Endothelial cell of umbilical vein (primary cell): ENCODE data around the gene CARS1.

Experiments
- EZH2 ChIP-seq: IDR thresholded peaks from 2 replicates; pipeline ENCODE4 v1.6.1; 2012; ENCODE audit warnings: borderline replicate concordance, low read depth, mild to moderate bottlenecking, moderate library complexity, low read length, inconsistent platforms; ENCODE audit not compliant: severe bottlenecking
- TF ChIP-seq, protein P1 (sequence below), 2 donors: IDR thresholded peaks; 1 replicate in 1 of 2; 2 replicates in 1 of 2; pipeline ENCODE4 v1.5.1; 2011; ENCODE audit warnings: low read length in 2 of 2, mild to moderate bottlenecking in 2 of 2, moderate library complexity in 2 of 2, control low read depth in 1 of 2, inconsistent platforms in 1 of 2, low read depth in 1 of 2; ENCODE audit not compliant: insufficient read depth in 1 of 2; ENCODE audit errors: extremely low read depth in 1 of 2

DNA sequence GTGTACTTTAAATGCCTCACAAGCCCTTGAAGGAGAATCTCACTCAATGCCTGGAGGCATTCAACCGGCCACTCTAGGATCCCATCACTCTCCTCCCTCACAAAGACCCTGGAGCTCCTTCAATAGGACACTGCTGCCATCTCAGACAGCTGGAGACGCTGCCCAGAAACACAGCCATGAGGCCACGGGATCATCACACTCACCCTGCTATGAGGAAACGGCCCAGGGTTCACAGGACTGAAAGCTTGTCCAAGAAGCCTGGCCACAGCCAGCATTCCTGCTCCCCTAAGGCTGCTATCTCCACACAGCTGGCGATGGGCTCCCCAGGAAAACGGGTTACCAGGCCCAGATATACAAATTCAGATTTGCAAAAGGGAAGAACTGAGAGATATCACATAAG lies 13.2 kb downstream of the CARS1 start:
- TF ChIP-seq, protein P1, sequence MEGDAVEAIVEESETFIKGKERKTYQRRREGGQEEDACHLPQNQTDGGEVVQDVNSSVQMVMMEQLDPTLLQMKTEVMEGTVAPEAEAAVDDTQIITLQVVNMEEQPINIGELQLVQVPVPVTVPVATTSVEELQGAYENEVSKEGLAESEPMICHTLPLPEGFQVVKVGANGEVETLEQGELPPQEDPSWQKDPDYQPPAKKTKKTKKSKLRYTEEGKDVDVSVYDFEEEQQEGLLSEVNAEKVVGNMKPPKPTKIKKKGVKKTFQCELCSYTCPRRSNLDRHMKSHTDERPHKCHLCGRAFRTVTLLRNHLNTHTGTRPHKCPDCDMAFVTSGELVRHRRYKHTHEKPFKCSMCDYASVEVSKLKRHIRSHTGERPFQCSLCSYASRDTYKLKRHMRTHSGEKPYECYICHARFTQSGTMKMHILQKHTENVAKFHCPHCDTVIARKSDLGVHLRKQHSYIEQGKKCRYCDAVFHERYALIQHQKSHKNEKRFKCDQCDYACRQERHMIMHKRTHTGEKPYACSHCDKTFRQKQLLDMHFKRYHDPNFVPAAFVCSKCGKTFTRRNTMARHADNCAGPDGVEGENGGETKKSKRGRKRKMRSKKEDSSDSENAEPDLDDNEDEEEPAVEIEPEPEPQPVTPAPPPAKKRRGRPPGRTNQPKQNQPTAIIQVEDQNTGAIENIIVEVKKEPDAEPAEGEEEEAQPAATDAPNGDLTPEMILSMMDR (IDR thresholded peaks at IDR 0.05; ENCODE audit: extremely low read depth in 1 of 2, insufficient read depth in 1 of 2, low read depth in 1 of 2, low read length in 2 of 2): no peak
- TF ChIP-seq EZH2: no peak
